HepG2 (cell line): ENCODE data around the gene RASSF4. TPM values are rescaled to one million over a fixed set of nuclear protein-coding genes. Genes with fewer than 3 reads are reported as not detected.

Experiments used
- ATAC-seq: fragments of 200-7000 bp; cut with Tn5 transposase; 3 replicates; pipeline ENCODE4 v1.9.1; 2020; ENCODE audit warnings: mild to moderate bottlenecking, moderate library complexity
- BruUV-seq: library from RNA; stranded (reverse); fragments of 400-500 nt; replicated peaks from 2 replicates; lab custom pipeline; 2021; lab: Mats Ljungman, UMichigan
- CTCF ChIA-PET: fragments of 300-600 bp; formaldehyde crosslinking; extraction: SDS; loops from one replicate; lab custom pipeline; 2021; ENCODE audit warnings: low total read pairs, inconsistent platforms, low intra/inter-chr PET ratio; lab: Yijun Ruan, JAX
- POLR2A ChIA-PET: fragments of 350-600 bp; sonication (Branson Sonifier 250); formaldehyde crosslinking; loops from one replicate; lab custom pipeline; 2020; ENCODE audit warnings: antibody characterized with exemption, inconsistent platforms; lab: Yijun Ruan, JAX
- DNase-seq: peaks from one replicate; pipeline ENCODE4 v3.0.0-alpha.2; 2015; ENCODE audit warnings: low spot score
- FAIRE-seq: peaks from 3 replicates; lab custom pipeline; 2011; peaks lifted over from hg19 to GRCh38; lab: Jason Lieb, UNC
- H2AFZ ChIP-seq: one replicate; pipeline ENCODE4 v1.6.1; 2011; ENCODE audit warnings: low read length, inconsistent platforms
- H3K27ac ChIP-seq: fragments of 300-600 bp; 3 replicates; pipeline ENCODE4 v1.8.0; 2011; ENCODE audit warnings: mixed run types, mild to moderate bottlenecking, mixed read lengths, low read length, inconsistent platforms; ENCODE audit not compliant: insufficient read depth; ENCODE audit errors: extremely low read length
- H3K27me3 ChIP-seq, 2 experiments: fragments of 200-600 bp in 1 of 2; 2 replicates in 1 of 2; 3 replicates in 1 of 2; pipeline versions ENCODE4 v1.6.0 to v1.8.0; 2011; ENCODE audit warnings: low read length in 2 of 2, mild to moderate bottlenecking in 2 of 2, moderate library complexity in 2 of 2, inconsistent platforms in 1 of 2; ENCODE audit not compliant: insufficient read depth in 2 of 2, control insufficient read depth in 1 of 2
- H3K36me3 ChIP-seq, 2 experiments: fragments of 200-600 bp in 1 of 2; replicated peaks in 1 of 2; 2 replicates in 1 of 2; 3 replicates in 1 of 2; pipeline versions ENCODE4 v1.5.1 to v1.8.0; 2011; ENCODE audit warnings: low read length in 2 of 2, inconsistent platforms in 1 of 2; ENCODE audit not compliant: insufficient read depth in 2 of 2, control insufficient read depth in 1 of 2
- H3K4me1 ChIP-seq: 2 replicates; pipeline ENCODE4 v1.5.1; 2012; ENCODE audit warnings: low read length, inconsistent platforms; ENCODE audit not compliant: insufficient read depth
- H3K4me2 ChIP-seq: 2 replicates; pipeline ENCODE4 v1.6.0; 2011; ENCODE audit warnings: low read depth, low read length, inconsistent platforms
- H3K4me3 ChIP-seq, 3 experiments: fragments of 200-600 bp in 1 of 3; sonication (generic), shearing (Covaris generic) in 1 of 3; replicated peaks in 1 of 3; 2 replicates each; pipeline ENCODE4 v1.5.1; 2011 to 2016; ENCODE audit warnings: low read length in 3 of 3, inconsistent platforms in 2 of 3, low read depth in 2 of 3, mild to moderate bottlenecking in 2 of 3, control low read depth in 1 of 3, mixed read lengths in 1 of 3; ENCODE audit not compliant: insufficient read depth in 1 of 3
- H3K79me2 ChIP-seq: one replicate; pipeline ENCODE4 v1.6.1; 2011; ENCODE audit warnings: low read length, inconsistent platforms; ENCODE audit not compliant: insufficient read depth
- H3K9ac ChIP-seq: 2 replicates; pipeline ENCODE4 v1.6.0; 2011; ENCODE audit warnings: mild to moderate bottlenecking, low read depth, low read length, inconsistent platforms; ENCODE audit not compliant: insufficient read depth
- H3K9me3 ChIP-seq: 2 replicates; pipeline ENCODE4 v1.5.1; 2012; ENCODE audit warnings: mild to moderate bottlenecking, low read length
- H4K20me1 ChIP-seq: 2 replicates; pipeline ENCODE4 v1.6.0; 2011; ENCODE audit warnings: inconsistent platforms, mild to moderate bottlenecking, low read length, moderate library complexity; ENCODE audit not compliant: insufficient read depth
- ATF7 ChIP-seq, 2 experiments: fragments of 450-650 bp in 1 of 2; sonication (generic) in 1 of 2; formaldehyde crosslinking in 1 of 2; IDR thresholded peaks; 2 replicates each; pipeline versions ENCODE4 v1.4.0 to v1.6.1; 2016 to 2020; ENCODE audit warnings: antibody characterized with exemption in 1 of 2, mild to moderate bottlenecking in 1 of 2, missing genetic modification reagents in 1 of 2
- ETV6 ChIP-seq: sonication (generic); formaldehyde crosslinking; conservative IDR thresholded peaks from 2 replicates; pipeline ENCODE4 v1.4.0; 2020; ENCODE audit warnings: missing genetic modification reagents
- JARID2 ChIP-seq: sonication (generic); formaldehyde crosslinking; IDR thresholded peaks from 2 replicates; pipeline ENCODE4 v1.8.1; 2023; ENCODE audit warnings: missing genetic modification reagents, inconsistent platforms; ENCODE audit not compliant: insufficient replicate concordance
- MEIS1 ChIP-seq: sonication (generic); formaldehyde crosslinking; IDR thresholded peaks from 2 replicates; pipeline ENCODE4 v1.9.0; 2021; ENCODE audit warnings: mild to moderate bottlenecking, missing genetic modification reagents, moderate library complexity, borderline replicate concordance
- SP5 ChIP-seq: IDR thresholded peaks from 2 replicates; pipeline ENCODE4 v1.6.1; 2016; ENCODE audit warnings: low read depth, borderline replicate concordance
- ZIK1 ChIP-seq: sonication (generic); formaldehyde crosslinking; IDR thresholded peaks from 2 replicates; pipeline ENCODE4 v1.5.0; 2020; ENCODE audit warnings: mild to moderate bottlenecking, low read depth, missing genetic modification reagents, borderline replicate concordance
- ZNF546 ChIP-seq: sonication (generic); formaldehyde crosslinking; conservative IDR thresholded peaks from 2 replicates; pipeline ENCODE4 v1.8.1; 2023; ENCODE audit warnings: mild to moderate bottlenecking, missing genetic modification reagents
- ZNF761 ChIP-seq: sonication (generic); formaldehyde crosslinking; conservative IDR thresholded peaks from 2 replicates; pipeline ENCODE4 v1.4.0; 2020; ENCODE audit warnings: mild to moderate bottlenecking, missing genetic modification reagents
- WGBS: methylation state at CpG from one replicate; pipeline ENCODE4 v1.1.6; 2017; ENCODE audit warnings: low lambda C conversion rate; 5-methylcytosine and 5-hydroxymethylcytosine counted together
- in situ Hi-C: cut with HindIII; loops from 2 replicates; pipeline ENCODE4 v1.10.0; 2017; ENCODE audit warnings: low pct_unique_long_range_greater_than_20kb; ENCODE audit not compliant: extremely low pct_ligation_motif_present
- intact Hi-C: fragments of 100-400 bp; cut with micrococcal nuclease; formaldehyde crosslinking; loops from one replicate; pipeline ENCODE4 v1.10.0; 2022; ENCODE audit not compliant: unreplicated experiment
- polyA plus RNA-seq, 8 experiments: library from polyadenylated mRNA; depleted of rRNA in 3 of 8; stranded (reverse) in 7 of 8; unstranded in 1 of 8; fragments of >200 nt; fragmentation: Illumina TruSeq in 4 of 8; extraction: Trizol in 4 of 8; gene quantifications; 2 replicates each; pipeline versions ENCODE4 v1.2.1 to v1.2.3, GENCODE V29; 2011 to 2016; ENCODE audit warnings: low read depth in 4 of 8, missing spikeins in 1 of 8, mixed read lengths in 1 of 8; ENCODE audit not compliant: insufficient read depth in 1 of 8
- total RNA-seq, 5 experiments: library from RNA; depleted of rRNA; stranded (reverse); fragments of >200 nt; fragmentation: Illumina TruSeq; extraction: Trizol; gene quantifications; 2 replicates each; pipeline ENCODE4 v1.2.3, GENCODE V29; 2016; ENCODE audit warnings: low read depth in 1 of 5
- TF ChIP-seq, protein P1 (sequence below): sonication (generic); formaldehyde crosslinking; IDR thresholded peaks from 2 replicates; pipeline ENCODE4 v1.4.0; 2020; ENCODE audit warnings: missing genetic modification reagents, borderline replicate concordance
- TF ChIP-seq, protein P2 (sequence below): sonication (generic); formaldehyde crosslinking; IDR thresholded peaks from 2 replicates; pipeline ENCODE4 v1.4.0; 2020; ENCODE audit warnings: low read depth, mild to moderate bottlenecking, missing genetic modification reagents

RASSF4 gene
- total and polyA plus RNA-seq, 2 of the 13 experiments (the other 11 are each of a cell fraction or from before 2014, with no cell fraction given), result 34.0 to 51.7 TPM

DNA sequence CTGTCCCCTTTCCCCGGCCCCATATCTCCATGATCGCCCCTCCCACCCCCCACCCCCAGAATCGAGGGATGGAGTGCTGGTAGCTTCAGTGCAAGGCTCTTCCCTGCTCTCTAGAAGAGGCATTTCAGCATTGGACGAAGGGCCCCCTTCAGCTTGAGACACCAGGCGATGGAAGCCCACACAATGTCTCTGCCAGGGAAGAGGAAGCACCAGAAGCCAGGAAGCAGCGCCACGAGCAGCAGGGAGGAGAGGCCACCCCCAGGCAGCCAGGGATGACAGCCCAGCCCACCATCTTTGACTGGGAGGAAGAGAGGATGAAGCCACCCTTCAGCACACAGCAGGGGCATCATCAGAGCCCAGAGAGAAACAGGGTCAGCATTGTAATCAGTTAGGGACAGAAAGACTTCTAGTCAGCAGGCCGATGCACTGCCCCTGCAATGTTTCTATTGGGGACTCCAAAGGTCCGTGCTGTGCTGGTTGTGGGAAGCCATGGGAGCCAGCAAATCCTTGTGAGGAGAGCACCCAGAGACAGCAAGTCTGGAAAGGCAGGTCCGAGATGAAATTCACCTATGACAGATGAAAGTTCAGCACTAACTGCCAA lies 32.8 kb upstream of the RASSF4 start:
- DNase-seq, result no peak
- no TSS peak for BruUV-seq

DNA sequence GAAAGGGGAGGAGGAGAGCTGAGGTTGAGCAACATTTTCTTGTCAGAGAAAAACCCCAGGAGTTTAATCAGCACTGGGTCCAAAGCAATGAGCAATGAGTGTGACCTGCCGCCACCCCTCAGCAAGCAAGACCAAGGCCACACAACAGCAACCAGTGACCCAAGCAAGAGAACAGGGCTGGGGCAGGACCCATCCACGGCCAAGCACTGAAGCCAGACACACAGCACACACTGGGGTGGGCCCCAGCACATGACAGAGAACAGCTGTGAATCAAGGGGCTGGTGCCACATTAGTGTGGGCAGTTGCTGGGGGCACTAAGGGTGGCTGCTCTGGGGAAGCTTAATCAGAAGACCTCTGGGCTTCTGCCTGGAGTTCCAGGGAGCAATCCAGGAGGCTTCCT lies 32.2 kb upstream of the RASSF4 start:
- DNase-seq, result peak; percentile 52
- ChIA-PET CTCF (no interaction called here), POLR2A (interaction anchor here (1.0 to 1.2 kb wide), 3 partner anchors 36 to 54 kb away, joined by 3 read pairs; partner anchors contain the start of gene DEPP1)
- Histone ChIP-seq H3K9me3 (no peaks in the 10 kb centered on the region), H3K4me3 (0 out of 6 replicates have a peak overlapping the region, but pooled peaks of 1 of the 3 experiments have one; percentile 6), H3K9ac (no peak overlapping the region), H3K4me1 (peaks cover 51% of the 10 kb centered on the region), H3K27ac (no peak overlapping the region), H3K27me3 (0 out of 5 replicates have a peak, but pooled peaks cover 2 to 5% of the 10 kb centered on the region in 2 experiments), H3K36me3 (no peaks in the 10 kb centered on the region), H3K79me2 (no peaks in the 10 kb centered on the region), H3K4me2 (peak overlapping the region; percentile 50), H4K20me1 (no peaks in the 10 kb centered on the region), H2AFZ (no peak overlapping the region)
- BruUV-seq, result no TSS peak
- in situ Hi-C loops (no loop called here), intact Hi-C loops (no loop called here)
- 0% methylated on average over 1 of the region's 2 CpGs for WGBS
- ATAC-seq, result peak; percentile 76
- FAIRE-seq, result peak; percentile 88
- TF ChIP-seq SP5 (0 out of 2 replicates have a peak, but pooled peaks have one; percentile 22), ZNF761 (CRISPR knock-in tag) (no peak), ATF7 (IDR thresholded peaks at IDR 0.05) (no peak), ATF7 (CRISPR knock-in tag; IDR thresholded peaks at IDR 0.05) (no peak), ZNF546 (no peak), ETV6 (CRISPR knock-in tag) (no peak)
- TF ChIP-seq, protein P1, sequence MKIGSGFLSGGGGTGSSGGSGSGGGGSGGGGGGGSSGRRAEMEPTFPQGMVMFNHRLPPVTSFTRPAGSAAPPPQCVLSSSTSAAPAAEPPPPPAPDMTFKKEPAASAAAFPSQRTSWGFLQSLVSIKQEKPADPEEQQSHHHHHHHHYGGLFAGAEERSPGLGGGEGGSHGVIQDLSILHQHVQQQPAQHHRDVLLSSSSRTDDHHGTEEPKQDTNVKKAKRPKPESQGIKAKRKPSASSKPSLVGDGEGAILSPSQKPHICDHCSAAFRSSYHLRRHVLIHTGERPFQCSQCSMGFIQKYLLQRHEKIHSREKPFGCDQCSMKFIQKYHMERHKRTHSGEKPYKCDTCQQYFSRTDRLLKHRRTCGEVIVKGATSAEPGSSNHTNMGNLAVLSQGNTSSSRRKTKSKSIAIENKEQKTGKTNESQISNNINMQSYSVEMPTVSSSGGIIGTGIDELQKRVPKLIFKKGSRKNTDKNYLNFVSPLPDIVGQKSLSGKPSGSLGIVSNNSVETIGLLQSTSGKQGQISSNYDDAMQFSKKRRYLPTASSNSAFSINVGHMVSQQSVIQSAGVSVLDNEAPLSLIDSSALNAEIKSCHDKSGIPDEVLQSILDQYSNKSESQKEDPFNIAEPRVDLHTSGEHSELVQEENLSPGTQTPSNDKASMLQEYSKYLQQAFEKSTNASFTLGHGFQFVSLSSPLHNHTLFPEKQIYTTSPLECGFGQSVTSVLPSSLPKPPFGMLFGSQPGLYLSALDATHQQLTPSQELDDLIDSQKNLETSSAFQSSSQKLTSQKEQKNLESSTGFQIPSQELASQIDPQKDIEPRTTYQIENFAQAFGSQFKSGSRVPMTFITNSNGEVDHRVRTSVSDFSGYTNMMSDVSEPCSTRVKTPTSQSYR, result no peak

More for the DNA sequence above, 32.8 kb upstream of the RASSF4 start:
- H3K36me3 ChIP-seq, result no peaks in the 10 kb centered on the region
- no peaks in the 10 kb centered on the region for H3K79me2 ChIP-seq
- in situ Hi-C loops, result no loop called here
- TF ChIP-seq, protein P2, sequence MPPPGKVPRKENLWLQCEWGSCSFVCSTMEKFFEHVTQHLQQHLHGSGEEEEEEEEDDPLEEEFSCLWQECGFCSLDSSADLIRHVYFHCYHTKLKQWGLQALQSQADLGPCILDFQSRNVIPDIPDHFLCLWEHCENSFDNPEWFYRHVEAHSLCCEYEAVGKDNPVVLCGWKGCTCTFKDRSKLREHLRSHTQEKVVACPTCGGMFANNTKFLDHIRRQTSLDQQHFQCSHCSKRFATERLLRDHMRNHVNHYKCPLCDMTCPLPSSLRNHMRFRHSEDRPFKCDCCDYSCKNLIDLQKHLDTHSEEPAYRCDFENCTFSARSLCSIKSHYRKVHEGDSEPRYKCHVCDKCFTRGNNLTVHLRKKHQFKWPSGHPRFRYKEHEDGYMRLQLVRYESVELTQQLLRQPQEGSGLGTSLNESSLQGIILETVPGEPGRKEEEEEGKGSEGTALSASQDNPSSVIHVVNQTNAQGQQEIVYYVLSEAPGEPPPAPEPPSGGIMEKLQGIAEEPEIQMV (CRISPR knock-in tag), result 0 out of 2 replicates have a peak, but pooled peaks have one; percentile 43
- TF ChIP-seq MEIS1 (CRISPR knock-in tag) (0 out of 2 replicates have a peak, but pooled peaks have one; percentile 26), JARID2 (CRISPR knock-in tag) (no peak), ZIK1 (CRISPR knock-in tag) (no peak)
- no peak overlapping the region for H3K9ac ChIP-seq
- peak overlapping the region; percentile 50 for H3K4me2 ChIP-seq
- no peaks in the 10 kb centered on the region for H3K9me3 ChIP-seq
- WGBS, result 13% methylated on average over 10 of the region's 10 CpGs
- H3K4me1 ChIP-seq, result peaks cover 46% of the 10 kb centered on the region
- H3K27me3 ChIP-seq, result 0 out of 5 replicates have a peak, but pooled peaks cover 2 to 5% of the 10 kb centered on the region in 2 experiments
- peak overlapping the region in 1 of 3 experiments; percentile 25; a peak in 1 of 6 replicates for H3K4me3 ChIP-seq
- intact Hi-C loops, result no loop called here
- H2AFZ ChIP-seq, result no peak overlapping the region
- H3K27ac ChIP-seq, result no peak overlapping the region
- FAIRE-seq (no peak), ATAC-seq (peak; percentile 64)
- POLR2A ChIA-PET, result interaction anchor here (1.0 to 1.2 kb wide), 3 partner anchors 37 to 54 kb away, joined by 3 read pairs; partner anchors contain the start of gene DEPP1
- no peaks in the 10 kb centered on the region for H4K20me1 ChIP-seq
- CTCF ChIA-PET, result no interaction called here
